OCI-LY7 (cell line): ENCODE measurements around the gene USP17L22.
"Not testable (repeated sequence)": the region's sequence is repeated elsewhere in the genome, so short reads cannot be mapped to it uniquely, and the experiment has no call there.

Experiments
- CTCF ChIP-seq: fragments of 200-600 bp; sonication (generic); conservative IDR thresholded peaks from 2 replicates; pipeline ENCODE4 v1.5.1; 2014; ENCODE audit warnings: mild to moderate bottlenecking, antibody characterized with exemption, low read length, moderate library complexity, mixed read lengths
- EZH2phosphoT487 ChIP-seq: fragments of 200-600 bp; sonication (generic); IDR thresholded peaks from 2 replicates; pipeline ENCODE4 v1.6.1; 2018; ENCODE audit warnings: low read depth, borderline replicate concordance, mild to moderate bottlenecking, mixed run types, antibody characterized with exemption, low read length, moderate library complexity, mixed read lengths

- not testable (repeated sequence) for TF ChIP-seq CTCF, EZH2phosphoT487
Observed at GRCh38 chr4:9230249-9230648, 37.2 kb upstream of the USP17L22 start.
